Left ventricle myocardium superior (tissue), 1 donor: ENCODE measurements around the gene CD59. TPM values are rescaled to one million over a fixed set of nuclear protein-coding genes. Genes with fewer than 3 reads are reported as not detected.

Experiments used
- ATAC-seq: fragments of 200-7000 bp; cut with Tn5 transposase; one replicate; pipeline ENCODE4 v1.9.1; 2020; ENCODE audit warnings: mild to moderate bottlenecking, moderate library complexity
- DNase-seq: peaks from one replicate; pipeline ENCODE4 v3.0.0-alpha.2; 2020
- intact Hi-C: fragments of 100-400 bp; cut with micrococcal nuclease; formaldehyde crosslinking; loops from one replicate; pipeline ENCODE4 v1.11.0; 2022
- total RNA-seq: library from RNA; stranded (reverse); fragmentation: NEBNext Ultra II Directional; extraction: Animal tissue kit (Norgen Biotek cat#: 25700); gene quantifications from one replicate; pipeline ENCODE4 v1.2.1, GENCODE V29; 2021
- donor health status: DM: no; HTN: yes; CAD: no; lungs with severe emphysema.

CD59 gene
- total RNA-seq, 1 donor from 2014 or later, result 814 TPM

DNA sequence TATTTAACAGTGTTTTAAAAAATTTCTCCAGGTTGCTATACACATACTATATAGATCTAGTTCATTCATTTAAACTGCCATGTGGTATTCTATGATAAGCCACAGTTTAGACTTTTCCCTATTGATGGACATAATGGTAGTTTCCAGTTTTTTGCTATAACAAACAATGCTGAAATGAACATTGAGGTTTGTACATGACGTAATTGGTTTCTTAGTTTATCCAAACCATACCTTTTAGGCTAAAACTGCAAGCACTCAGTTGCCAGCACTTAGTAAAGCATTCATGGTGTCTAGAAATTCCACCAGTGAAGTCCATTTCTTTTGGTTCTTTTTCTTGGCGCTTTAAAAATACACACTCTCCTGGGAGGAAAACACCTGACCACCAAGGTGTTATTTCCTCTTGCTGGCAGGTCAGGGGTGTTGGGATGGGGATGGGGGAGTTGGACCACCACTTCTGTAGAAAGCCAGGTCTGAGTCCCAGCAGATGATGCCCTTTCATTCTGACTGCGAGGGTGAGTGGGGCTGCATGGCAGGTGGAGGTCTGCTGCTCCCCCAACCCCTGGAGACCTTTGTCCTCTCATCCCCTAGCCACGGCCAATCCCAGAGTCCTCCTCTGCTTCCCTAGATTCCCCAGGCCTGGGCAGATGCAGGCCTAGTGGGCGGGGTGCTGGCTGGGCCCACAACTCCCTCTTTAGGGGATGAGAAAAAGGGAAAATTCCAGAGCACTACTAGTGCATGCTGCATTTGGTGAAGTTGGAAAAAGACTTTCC, 76.7 kb downstream of the CD59 start:
- intact Hi-C loops, result loop anchor here (10.0 kb wide), 1 partner anchor 265 kb away; no protein-coding TSS in a partner anchor
- DNase-seq (no peak), ATAC-seq (no peak)

DNA sequence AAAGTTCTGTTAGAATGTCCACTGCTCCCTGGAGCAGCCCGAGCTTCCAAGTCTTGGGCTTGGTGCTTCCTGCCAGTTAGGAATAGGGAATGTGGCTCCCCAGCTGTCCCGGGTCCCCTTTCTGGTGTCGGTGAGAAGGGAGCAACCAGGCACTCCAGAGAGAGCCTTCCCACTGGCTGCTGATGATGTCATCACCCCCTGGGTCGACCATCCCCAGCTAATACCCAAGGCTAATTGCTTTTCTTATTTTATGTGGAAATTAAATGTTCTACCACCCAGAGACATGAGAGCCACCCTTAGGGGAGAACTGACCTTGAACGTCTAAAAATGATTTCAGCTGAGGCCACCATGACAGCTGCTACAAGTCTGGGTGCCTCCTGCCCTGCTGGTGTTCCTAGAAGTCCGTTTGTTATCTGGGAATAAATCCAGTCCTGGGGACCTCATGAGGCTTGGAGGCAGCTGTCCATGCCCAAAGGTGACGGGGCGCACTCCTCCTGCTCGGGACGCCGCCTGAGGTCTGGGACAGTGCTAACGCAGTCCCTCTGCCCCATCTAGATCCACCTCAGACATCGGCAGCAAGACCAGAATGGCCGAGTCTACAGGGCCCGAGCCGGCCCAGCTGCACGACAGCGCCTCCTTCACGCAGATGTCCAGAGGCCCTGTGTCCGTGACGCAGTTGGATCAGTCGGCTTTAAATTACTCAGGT, 77.9 kb downstream of the CD59 start:
- no peak for DNase-seq
- intact Hi-C loops, result no loop called here
- ATAC-seq, result no peak

DNA sequence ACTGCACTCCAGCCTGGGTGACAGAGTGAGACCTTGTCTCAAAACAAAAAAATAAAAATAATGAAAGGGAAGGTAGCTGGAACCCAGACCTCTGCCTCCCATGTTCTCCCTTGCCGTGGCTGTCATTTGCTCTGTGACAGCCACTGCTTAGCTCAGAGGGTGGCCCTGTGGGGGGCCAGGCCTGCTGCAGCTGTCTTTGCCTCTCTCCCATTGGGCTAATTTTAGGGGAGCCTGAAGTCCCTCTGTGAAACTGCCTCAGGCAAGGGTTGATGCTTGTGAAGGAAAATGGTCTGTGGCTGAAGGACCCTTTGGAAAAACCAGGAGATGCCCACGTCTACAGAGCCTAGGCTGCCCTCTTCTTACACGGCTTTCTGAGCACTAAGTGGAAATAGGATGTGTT, 78.5 kb downstream of the CD59 start:
- intact Hi-C loops, result no loop called here
- ATAC-seq (no peak), DNase-seq (no peak)

DNA sequence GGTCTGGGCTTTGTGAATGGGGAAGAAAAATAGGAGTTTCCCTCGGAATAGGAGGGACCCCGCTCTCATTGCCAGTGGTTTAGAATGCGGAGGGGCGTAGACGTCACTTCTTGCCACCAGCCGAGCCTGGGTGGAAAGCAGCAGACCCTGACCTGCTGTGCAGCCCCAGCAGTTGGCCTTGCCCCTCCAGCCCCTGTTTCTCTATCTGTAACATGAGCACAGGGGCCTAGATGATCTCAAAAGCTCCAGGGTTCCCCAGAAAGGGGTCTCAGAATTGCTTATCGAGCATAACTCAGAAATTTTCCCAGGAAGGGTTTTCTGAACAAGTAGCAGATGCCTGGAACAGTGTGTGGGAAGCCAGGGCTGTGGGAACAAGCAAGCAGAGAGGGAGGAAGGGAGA, 79.5 kb downstream of the CD59 start:
- no peak for DNase-seq
- ATAC-seq, result no peak
- intact Hi-C loops, result no loop called here

DNA sequence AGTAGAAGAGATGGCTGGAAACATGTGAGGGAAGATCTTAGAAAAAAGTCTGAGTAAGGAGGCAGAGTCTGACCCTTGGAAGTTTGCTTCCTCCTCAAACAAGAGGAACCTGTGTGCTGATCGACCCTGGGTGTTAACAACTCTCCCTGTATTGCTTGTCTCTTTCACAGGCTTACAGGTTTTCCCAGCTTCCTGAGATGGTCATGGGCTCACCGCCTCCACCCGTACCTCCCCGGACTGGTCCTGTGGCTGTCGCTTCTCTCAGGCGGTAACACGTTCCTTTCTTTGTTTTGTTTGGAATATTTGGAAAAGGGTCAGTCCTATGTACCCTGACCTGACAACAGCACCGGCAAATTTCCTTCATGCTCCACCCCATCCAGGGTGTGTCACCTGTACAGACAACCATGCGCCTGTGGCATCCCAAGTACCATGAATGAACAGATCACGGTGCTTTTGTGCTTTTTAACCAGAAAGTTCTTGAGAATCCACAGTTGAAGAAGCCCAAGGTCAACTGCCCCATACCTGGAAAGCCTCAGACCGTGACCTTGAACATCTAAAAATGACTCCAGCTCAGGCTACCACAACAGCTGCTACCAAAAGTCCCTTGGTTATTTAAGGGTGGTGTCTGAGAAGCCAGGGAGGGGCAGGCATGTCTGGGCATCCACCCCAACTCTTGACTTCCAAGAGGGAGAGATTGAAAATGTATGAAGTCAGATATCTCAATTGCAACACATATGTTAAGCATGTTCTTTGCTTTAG, 80.2 kb downstream of the CD59 start:
- ATAC-seq (no peak), DNase-seq (no peak)
- intact Hi-C loops, result no loop called here

DNA sequence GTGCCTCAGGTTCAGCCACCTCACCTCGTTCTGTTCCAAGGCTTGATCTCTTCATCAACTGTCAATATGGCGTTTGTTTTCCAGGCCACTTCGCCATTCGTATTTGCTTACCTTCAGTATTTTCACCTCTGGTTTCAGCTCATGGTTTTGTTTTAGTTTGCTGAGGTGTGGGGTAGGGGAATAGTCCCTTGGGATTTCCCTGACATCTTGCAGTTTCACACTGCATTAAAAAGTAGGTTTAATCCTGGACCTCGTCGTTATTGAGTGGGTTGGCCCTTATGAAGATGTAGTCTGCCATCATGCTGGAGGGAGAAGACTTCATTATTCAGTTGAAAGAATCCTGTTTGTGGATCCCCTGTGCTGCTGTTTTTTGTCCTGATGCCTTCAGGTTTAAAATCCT, 81.6 kb downstream of the CD59 start:
- DNase-seq (no peak), ATAC-seq (no peak)
- intact Hi-C loops, result no loop called here

Other genes starting within 250 kb of the CD59 start
- not detected for gene C11orf91, start 35.6 kb downstream of the CD59 start, total RNA-seq
- gene FBXO3, start 38.1 kb upstream of the CD59 start, total RNA-seq, result 53.3 TPM
- 10.9 TPM for gene LMO2, start 155.7 kb upstream of the CD59 start, total RNA-seq